ENCODE measurements around the gene PRSS56.

Gene PRSS56

GRCh38 chr2:232498452-232498851, 21.7 kb upstream of the PRSS56 start:
- no peak for TF ChIP-seq CTCF (IDR thresholded peaks at IDR 0.05; ENCODE audit: insufficient read depth, missing control alignments)
- FAIRE-seq: no peak
- DNase-seq (ENCODE audit: insufficient read length, low spot score): no peak

- FAIRE-seq (no peak), DNase-seq (ENCODE audit: insufficient read length, low spot score) (no peak)
- no peak for TF ChIP-seq CTCF (IDR thresholded peaks at IDR 0.05; ENCODE audit: insufficient read depth, missing control alignments)
These were observed 18.8 kb upstream of the PRSS56 start for GRCh38 chr2:232501331-232501771.

DNA sequence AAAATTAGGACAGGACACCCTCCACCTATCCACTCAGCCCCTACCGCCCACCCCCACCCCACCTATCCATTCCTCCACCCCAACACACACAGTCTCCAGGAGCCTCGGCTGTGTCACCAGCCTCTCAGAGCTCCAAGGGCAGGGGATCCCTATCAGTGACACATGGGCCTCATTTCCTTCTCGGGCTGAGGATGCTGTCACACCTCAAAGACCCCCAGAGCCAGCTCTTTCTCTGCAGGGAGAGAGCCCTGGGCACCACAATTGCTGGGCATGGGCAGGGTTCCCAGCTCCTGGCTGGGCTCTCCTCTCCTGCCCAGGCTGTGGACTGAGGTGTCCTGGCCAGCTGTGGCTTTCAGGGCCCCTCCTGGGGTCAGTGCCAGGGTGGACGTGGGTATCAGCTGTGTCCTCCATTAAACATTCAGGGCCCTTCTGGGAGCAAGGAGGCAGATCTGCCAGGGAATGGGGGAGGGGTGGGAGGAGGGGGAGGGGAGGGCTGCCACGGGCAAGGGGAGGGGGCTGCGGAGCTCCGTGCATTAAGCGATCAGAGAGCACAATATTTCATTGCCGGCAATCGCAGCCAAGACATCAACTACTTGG, 18.3 kb upstream of the PRSS56 start:
- no peak for FAIRE-seq
- DNase-seq (ENCODE audit: insufficient read length, low spot score): no peak
- TF ChIP-seq CTCF (IDR thresholded peaks at IDR 0.05; ENCODE audit: insufficient read depth, missing control alignments): no peak

GRCh38 chr2:232502511-232502910, 17.7 kb upstream of the PRSS56 start:
- TF ChIP-seq CTCF (IDR thresholded peaks at IDR 0.05; ENCODE audit: insufficient read depth, missing control alignments): no peak
- DNase-seq (ENCODE audit: insufficient read length, low spot score): no peak
- no peak for FAIRE-seq

- DNase-seq (ENCODE audit: insufficient read length, low spot score) (no peak), FAIRE-seq (no peak)
- TF ChIP-seq CTCF (IDR thresholded peaks at IDR 0.05; ENCODE audit: insufficient read depth, missing control alignments): no peak
These were observed 17.0 kb upstream of the PRSS56 start for GRCh38 chr2:232502911-232503808.

DNA sequence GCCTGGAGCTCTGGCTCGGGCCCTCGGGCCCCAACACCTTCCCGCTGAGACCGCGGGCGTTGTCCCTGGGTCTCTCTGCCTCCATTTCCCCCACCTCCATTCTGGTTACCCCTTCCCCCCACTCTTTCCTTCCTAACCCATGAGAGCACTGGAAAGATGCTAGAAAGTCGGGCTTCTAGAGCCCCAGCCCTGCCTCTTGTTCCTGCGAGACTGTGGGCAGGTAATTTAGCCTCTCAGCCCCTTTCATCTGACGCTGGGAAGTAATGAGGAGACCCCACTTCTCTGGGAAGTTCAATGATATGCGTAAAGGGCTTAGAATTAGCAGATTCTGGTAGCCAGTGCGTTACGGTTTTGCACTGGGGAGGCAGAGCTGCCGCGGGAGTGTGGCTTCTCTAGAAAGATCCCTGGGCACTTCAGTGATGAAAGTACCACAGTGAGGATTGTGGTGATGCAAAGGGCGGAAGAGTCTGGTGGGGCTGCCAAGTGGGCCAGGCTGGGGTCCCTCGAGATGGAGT, 16.3 kb upstream of the PRSS56 start:
- no peak for FAIRE-seq

More for the DNA sequence above, 16.3 kb upstream of the PRSS56 start:
- TF ChIP-seq CTCF (IDR thresholded peaks at IDR 0.05; ENCODE audit: insufficient read depth, missing control alignments): no peak
- DNase-seq (ENCODE audit: insufficient read length, low spot score): no peak
